GM23338 (cell line): ENCODE data around the gene MZB1. TPM values are rescaled to one million over a fixed set of nuclear protein-coding genes. Genes with fewer than 3 reads are reported as not detected.

Source experiments
- ATAC-seq: fragments of 200-7000 bp; cut with Tn5 transposase; 3 replicates; pipeline ENCODE4 v1.9.1; 2020
- DNase-seq: peaks from one replicate; pipeline ENCODE4 v3.0.0-alpha.2; 2015; ENCODE audit warnings: low spot score
- H2AFZ ChIP-seq: fragments of 200-600 bp; sonication (generic); 2 replicates; pipeline ENCODE4 v1.8.0; 2016; ENCODE audit warnings: antibody characterized with exemption, mild to moderate bottlenecking, moderate library complexity
- H3F3A ChIP-seq: fragments of 200-600 bp; sonication (generic); replicated peaks from 2 replicates; pipeline ENCODE4 v1.8.0; 2017; ENCODE audit warnings: antibody characterized with exemption, mixed run types, low read depth
- H3K27ac ChIP-seq: fragments of 200-600 bp; sonication (generic); 2 replicates; pipeline ENCODE4 v1.6.1; 2016; ENCODE audit warnings: low read depth
- H3K27me3 ChIP-seq: fragments of 200-600 bp; sonication (generic); 2 replicates; pipeline ENCODE4 v1.8.0; 2016; ENCODE audit warnings: mild to moderate bottlenecking, mixed run types, moderate library complexity; ENCODE audit not compliant: insufficient read depth
- H3K36me3 ChIP-seq: fragments of 200-600 bp; sonication (generic); 2 replicates; pipeline ENCODE4 v1.8.0; 2016; ENCODE audit warnings: mild to moderate bottlenecking; ENCODE audit not compliant: insufficient read depth
- H3K4me1 ChIP-seq: fragments of 200-600 bp; sonication (generic); 2 replicates; pipeline ENCODE4 v1.8.0; 2016; ENCODE audit warnings: mild to moderate bottlenecking, moderate library complexity; ENCODE audit not compliant: insufficient read depth
- H3K4me2 ChIP-seq: fragments of 200-600 bp; sonication (generic); 2 replicates; pipeline ENCODE4 v1.7.1; 2017; ENCODE audit warnings: mixed run types
- H3K4me3 ChIP-seq: fragments of 200-600 bp; sonication (generic); 2 replicates; pipeline ENCODE4 v1.6.1; 2016; ENCODE audit warnings: mixed run types
- H3K79me2 ChIP-seq: fragments of 200-600 bp; sonication (generic); replicated peaks from 2 replicates; pipeline ENCODE4 v1.8.0; 2017; ENCODE audit warnings: mild to moderate bottlenecking; ENCODE audit not compliant: insufficient read depth
- H3K9me2 ChIP-seq: fragments of 200-600 bp; sonication (generic); 2 replicates; pipeline ENCODE4 v1.8.0; 2017; ENCODE audit not compliant: insufficient read depth
- H4K20me1 ChIP-seq: fragments of 200-600 bp; sonication (generic); replicated peaks from 2 replicates; pipeline ENCODE4 v1.8.0; 2017; ENCODE audit warnings: mild to moderate bottlenecking; ENCODE audit not compliant: insufficient read depth
- H3K27ac Mint-ChIP-seq: 2 replicates; pipeline ENCODE4 v1.8.0; 2020; ENCODE audit warnings: inconsistent platforms, mild to moderate bottlenecking, moderate library complexity, mixed read lengths
- H3K27me3 Mint-ChIP-seq: 3 replicates; pipeline ENCODE4 v1.8.0; 2022; ENCODE audit warnings: low read depth, mild to moderate bottlenecking, moderate library complexity, mixed read lengths, inconsistent platforms; ENCODE audit not compliant: insufficient read depth, poor library complexity
- H3K36me3 Mint-ChIP-seq: 3 replicates; pipeline ENCODE4 v1.8.0; 2021; ENCODE audit warnings: low read depth, mild to moderate bottlenecking, inconsistent platforms, moderate library complexity, mixed read lengths
- H3K4me1 Mint-ChIP-seq: 3 replicates; pipeline ENCODE4 v1.8.0; 2020; ENCODE audit warnings: mild to moderate bottlenecking, inconsistent platforms, mixed read lengths
- H3K4me3 Mint-ChIP-seq: 3 replicates; pipeline ENCODE4 v1.8.0; 2021; ENCODE audit warnings: moderate library complexity, mild to moderate bottlenecking, inconsistent platforms, mixed read lengths
- H3K9me3 Mint-ChIP-seq: 3 replicates; pipeline ENCODE4 v1.8.0; 2020; ENCODE audit warnings: moderate library complexity, mild to moderate bottlenecking, inconsistent platforms, mixed read lengths
- CREB1 ChIP-seq: fragments of 250-450 bp; sonication (Bioruptor Pico); IDR thresholded peaks from 2 replicates; pipeline ENCODE4 v1.5.0; 2020; ENCODE audit warnings: low read depth, mild to moderate bottlenecking, moderate library complexity
- EZH2 ChIP-seq: fragments of 200-600 bp; sonication (generic); IDR thresholded peaks from one replicate; pipeline ENCODE4 v1.8.0; 2017; ENCODE audit warnings: antibody characterized with exemption, mild to moderate bottlenecking, low read depth; ENCODE audit not compliant: unreplicated experiment
- EZH2phosphoT487 ChIP-seq: fragments of 200-600 bp; sonication (generic); IDR thresholded peaks from one replicate; pipeline ENCODE4 v1.8.1; 2018; ENCODE audit warnings: antibody characterized with exemption; ENCODE audit not compliant: unreplicated experiment
- JUNB ChIP-seq: IDR thresholded peaks from one replicate; pipeline ENCODE4 v1.6.1; 2016; ENCODE audit warnings: antibody characterized with exemption; ENCODE audit not compliant: unreplicated experiment
- NANOG ChIP-seq: IDR thresholded peaks from 2 replicates; pipeline ENCODE4 v1.6.1; 2016; ENCODE audit warnings: antibody characterized with exemption, borderline replicate concordance
- POLR2AphosphoS5 ChIP-seq: IDR thresholded peaks from 2 replicates; pipeline ENCODE4 v1.6.1; 2016; ENCODE audit warnings: antibody characterized with exemption, low read depth
- REST ChIP-seq: IDR thresholded peaks from one replicate; pipeline ENCODE4 v1.6.1; 2018; ENCODE audit warnings: antibody characterized with exemption; ENCODE audit not compliant: unreplicated experiment
- STAT1 ChIP-seq: IDR thresholded peaks from one replicate; pipeline ENCODE4 v1.6.1; 2016; ENCODE audit warnings: antibody characterized with exemption; ENCODE audit not compliant: unreplicated experiment
- ZNF114 ChIP-seq: fragments of 250-450 bp; sonication (Bioruptor Pico); IDR thresholded peaks from 2 replicates; pipeline ENCODE4 v1.5.0; 2020; ENCODE audit warnings: mild to moderate bottlenecking, moderate library complexity
- ZNF331 ChIP-seq: fragments of 250-450 bp; sonication (Bioruptor Pico); IDR thresholded peaks from 2 replicates; pipeline ENCODE4 v1.5.0; 2020; ENCODE audit warnings: low read depth, mild to moderate bottlenecking, moderate library complexity
- ZNF462 ChIP-seq: fragments of 250-450 bp; sonication (Bioruptor Pico); IDR thresholded peaks from 2 replicates; pipeline ENCODE4 v1.5.0; 2020; ENCODE audit warnings: mild to moderate bottlenecking, moderate library complexity
- polyA plus RNA-seq: library from polyadenylated mRNA; unstranded; fragments of >200 nt; fragmentation: Nextera tagmentation; extraction: Ambion mirVana; gene quantifications from 2 replicates; pipeline ENCODE4 v1.2.1, GENCODE V29; 2016
- total RNA-seq: library from RNA; depleted of rRNA; stranded (reverse); fragments of >200 nt; shearing (Covaris generic); gene quantifications from 2 replicates; pipeline ENCODE4 v1.2.3, GENCODE V29; 2014
- TF ChIP-seq, protein P1 (sequence below), 2 experiments: fragments of 200-600 bp in 1 of 2; sonication (generic) in 1 of 2; conservative IDR thresholded peaks; 2 replicates each; pipeline versions ENCODE4 v1.5.1 to v1.6.1; 2016 to 2017; ENCODE audit warnings: antibody characterized with exemption in 2 of 2, low read depth in 2 of 2, mild to moderate bottlenecking in 2 of 2, moderate library complexity in 1 of 2
- TF ChIP-seq, protein P2 (sequence below): IDR thresholded peaks from 2 replicates; pipeline ENCODE4 v1.6.1; 2016; ENCODE audit warnings: antibody characterized with exemption

The MZB1 gene
- total and polyA plus RNA-seq, 2 experiments from 2014 or later = 0.52 to 1.6 TPM

GRCh38 chr5:139438707-139439012 lies 48.9 kb upstream of the MZB1 start:
- Histone ChIP-seq H3K4me1 (peaks cover 15% of the 10 kb centered on the region), H3F3A (0 out of 2 replicates have a peak, but pooled peaks cover 10% of the 10 kb centered on the region), H3K9me2 (no peaks in the 10 kb centered on the region), H2AFZ (0 out of 2 replicates have a peak overlapping the region, but pooled peaks have one; percentile 3), H3K4me2 (peak overlapping the region; percentile 91), H4K20me1 (no peaks in the 10 kb centered on the region), H3K4me3 (peak overlapping the region; percentile 89), H3K27me3 (no peaks in the 10 kb centered on the region), H3K79me2 (no peaks in the 10 kb centered on the region), H3K36me3 (peaks cover 10% of the 10 kb centered on the region), H3K27ac (no peak overlapping the region; the same call in 1 of the 2 replicates)
- Mint-ChIP-seq H3K27me3 (peaks cover 6% of the 10 kb centered on the region), H3K4me1 (peaks cover 14% of the 10 kb centered on the region), H3K9me3 (no peaks in the 10 kb centered on the region), H3K4me3 (peak overlapping the region; percentile 96), H3K27ac (no peak overlapping the region), H3K36me3 (peaks cover 12% of the 10 kb centered on the region; the same call in 2 of the 3 replicates)
- DNase-seq (no peak), ATAC-seq (no peak)
- TF ChIP-seq JUNB (no peak), CREB1 (CRISPR knock-in tag) (no peak), EZH2phosphoT487 (no peak), ZNF331 (CRISPR knock-in tag) (no peak), ZNF462 (CRISPR knock-in tag) (no peak), NANOG (no peak), EZH2 (no peak), ZNF114 (CRISPR knock-in tag) (no peak), POLR2AphosphoS5 (no peak), REST (no peak), STAT1 (no peak)
- TF ChIP-seq, protein P1, sequence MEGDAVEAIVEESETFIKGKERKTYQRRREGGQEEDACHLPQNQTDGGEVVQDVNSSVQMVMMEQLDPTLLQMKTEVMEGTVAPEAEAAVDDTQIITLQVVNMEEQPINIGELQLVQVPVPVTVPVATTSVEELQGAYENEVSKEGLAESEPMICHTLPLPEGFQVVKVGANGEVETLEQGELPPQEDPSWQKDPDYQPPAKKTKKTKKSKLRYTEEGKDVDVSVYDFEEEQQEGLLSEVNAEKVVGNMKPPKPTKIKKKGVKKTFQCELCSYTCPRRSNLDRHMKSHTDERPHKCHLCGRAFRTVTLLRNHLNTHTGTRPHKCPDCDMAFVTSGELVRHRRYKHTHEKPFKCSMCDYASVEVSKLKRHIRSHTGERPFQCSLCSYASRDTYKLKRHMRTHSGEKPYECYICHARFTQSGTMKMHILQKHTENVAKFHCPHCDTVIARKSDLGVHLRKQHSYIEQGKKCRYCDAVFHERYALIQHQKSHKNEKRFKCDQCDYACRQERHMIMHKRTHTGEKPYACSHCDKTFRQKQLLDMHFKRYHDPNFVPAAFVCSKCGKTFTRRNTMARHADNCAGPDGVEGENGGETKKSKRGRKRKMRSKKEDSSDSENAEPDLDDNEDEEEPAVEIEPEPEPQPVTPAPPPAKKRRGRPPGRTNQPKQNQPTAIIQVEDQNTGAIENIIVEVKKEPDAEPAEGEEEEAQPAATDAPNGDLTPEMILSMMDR (conservative IDR thresholded peaks at IDR 0.05; ENCODE audit: low read depth in 2 of 2) = no peak
- TF ChIP-seq, protein P2, sequence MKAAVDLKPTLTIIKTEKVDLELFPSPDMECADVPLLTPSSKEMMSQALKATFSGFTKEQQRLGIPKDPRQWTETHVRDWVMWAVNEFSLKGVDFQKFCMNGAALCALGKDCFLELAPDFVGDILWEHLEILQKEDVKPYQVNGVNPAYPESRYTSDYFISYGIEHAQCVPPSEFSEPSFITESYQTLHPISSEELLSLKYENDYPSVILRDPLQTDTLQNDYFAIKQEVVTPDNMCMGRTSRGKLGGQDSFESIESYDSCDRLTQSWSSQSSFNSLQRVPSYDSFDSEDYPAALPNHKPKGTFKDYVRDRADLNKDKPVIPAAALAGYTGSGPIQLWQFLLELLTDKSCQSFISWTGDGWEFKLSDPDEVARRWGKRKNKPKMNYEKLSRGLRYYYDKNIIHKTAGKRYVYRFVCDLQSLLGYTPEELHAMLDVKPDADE = no peak
